Loucy (cell line): ENCODE data around the gene PDLIM4.

Experiments
- H2AFZ ChIP-seq: fragments of 200-600 bp; sonication (generic); 2 replicates; pipeline ENCODE4 v1.6.0; 2016; ENCODE audit warnings: antibody characterized with exemption, mild to moderate bottlenecking, low read length, moderate library complexity
- H3F3A ChIP-seq: fragments of 200-600 bp; 2 replicates; pipeline ENCODE4 v1.6.0; 2016; ENCODE audit warnings: antibody characterized with exemption, low read depth, mild to moderate bottlenecking
- H3K27me3 ChIP-seq: fragments of 200-600 bp; sonication (generic); 2 replicates; pipeline ENCODE4 v1.6.1; 2014; ENCODE audit warnings: low read length, mild to moderate bottlenecking; ENCODE audit not compliant: insufficient read depth, poor library complexity, severe bottlenecking
- H3K36me3 ChIP-seq: fragments of 200-600 bp; sonication (generic); 2 replicates; pipeline ENCODE4 v1.6.1; 2016; ENCODE audit warnings: low read length; ENCODE audit not compliant: insufficient read depth
- H3K4me1 ChIP-seq: fragments of 200-600 bp; sonication (generic); 2 replicates; pipeline ENCODE4 v1.5.1; 2014; ENCODE audit warnings: low read length, mild to moderate bottlenecking; ENCODE audit not compliant: insufficient read depth, poor library complexity, severe bottlenecking
- H3K4me2 ChIP-seq: fragments of 200-600 bp; sonication (generic); 2 replicates; pipeline ENCODE4 v1.6.0; 2014; ENCODE audit warnings: antibody characterized with exemption, low read length, low read depth, mild to moderate bottlenecking; ENCODE audit not compliant: poor library complexity, severe bottlenecking
- H3K4me3 ChIP-seq: fragments of 200-600 bp; sonication (generic); 2 replicates; pipeline ENCODE4 v1.5.1; 2014; ENCODE audit warnings: low read length, mild to moderate bottlenecking, mixed read lengths; ENCODE audit not compliant: poor library complexity, severe bottlenecking
- H3K79me2 ChIP-seq: fragments of 200-600 bp; sonication (generic); 2 replicates; pipeline ENCODE4 v1.6.1; 2014; ENCODE audit warnings: low read length; ENCODE audit not compliant: insufficient read depth
- H3K9ac ChIP-seq: fragments of 200-600 bp; sonication (generic); 2 replicates; pipeline ENCODE4 v1.6.0; 2014; ENCODE audit warnings: mild to moderate bottlenecking, low read depth, low read length, moderate library complexity; ENCODE audit not compliant: poor library complexity, severe bottlenecking
- H3K9me2 ChIP-seq: fragments of 200-600 bp; sonication (generic); replicated peaks from 2 replicates; pipeline ENCODE4 v1.6.1; 2016; ENCODE audit warnings: low read depth, low read length, mixed read lengths
- H3K9me3 ChIP-seq: fragments of 200-600 bp; sonication (generic); 2 replicates; pipeline ENCODE4 v1.6.1; 2014; ENCODE audit warnings: mild to moderate bottlenecking, antibody characterized with exemption, low read length, low read depth; ENCODE audit not compliant: insufficient read depth
- H4K20me1 ChIP-seq: fragments of 200-600 bp; sonication (generic); 2 replicates; pipeline ENCODE4 v1.6.0; 2014; ENCODE audit warnings: antibody characterized with exemption, low read length, mild to moderate bottlenecking; ENCODE audit not compliant: insufficient read depth, poor library complexity, severe bottlenecking
- EZH2phosphoT487 ChIP-seq: fragments of 200-600 bp; IDR thresholded peaks from 2 replicates; pipeline ENCODE4 v1.6.1; 2018; ENCODE audit warnings: antibody characterized with exemption, mild to moderate bottlenecking, moderate library complexity, borderline replicate concordance
- TF ChIP-seq, protein P1 (sequence below): fragments of 200-600 bp; sonication (generic); conservative IDR thresholded peaks from 2 replicates; pipeline ENCODE4 v1.5.1; 2014; ENCODE audit warnings: mild to moderate bottlenecking, antibody characterized with exemption, low read length

Gene PDLIM4

GRCh38 chr5:132250547-132250946 is 6.9 kb upstream of the PDLIM4 start:
- Histone ChIP-seq H3K9ac (no peak overlapping the region), H2AFZ (no peak overlapping the region), H4K20me1 (no peaks in the 10 kb centered on the region), H3K4me3 (no peak overlapping the region), H3K4me1 (no peaks in the 10 kb centered on the region), H3K9me3 (no peaks in the 10 kb centered on the region), H3K36me3 (no peaks in the 10 kb centered on the region), H3K9me2 (no peaks in the 10 kb centered on the region), H3K79me2 (no peaks in the 10 kb centered on the region), H3K4me2 (no peak overlapping the region), H3F3A (no peaks in the 10 kb centered on the region), H3K27me3 (no peaks in the 10 kb centered on the region)
- TF ChIP-seq EZH2phosphoT487: no peak
- TF ChIP-seq, protein P1, sequence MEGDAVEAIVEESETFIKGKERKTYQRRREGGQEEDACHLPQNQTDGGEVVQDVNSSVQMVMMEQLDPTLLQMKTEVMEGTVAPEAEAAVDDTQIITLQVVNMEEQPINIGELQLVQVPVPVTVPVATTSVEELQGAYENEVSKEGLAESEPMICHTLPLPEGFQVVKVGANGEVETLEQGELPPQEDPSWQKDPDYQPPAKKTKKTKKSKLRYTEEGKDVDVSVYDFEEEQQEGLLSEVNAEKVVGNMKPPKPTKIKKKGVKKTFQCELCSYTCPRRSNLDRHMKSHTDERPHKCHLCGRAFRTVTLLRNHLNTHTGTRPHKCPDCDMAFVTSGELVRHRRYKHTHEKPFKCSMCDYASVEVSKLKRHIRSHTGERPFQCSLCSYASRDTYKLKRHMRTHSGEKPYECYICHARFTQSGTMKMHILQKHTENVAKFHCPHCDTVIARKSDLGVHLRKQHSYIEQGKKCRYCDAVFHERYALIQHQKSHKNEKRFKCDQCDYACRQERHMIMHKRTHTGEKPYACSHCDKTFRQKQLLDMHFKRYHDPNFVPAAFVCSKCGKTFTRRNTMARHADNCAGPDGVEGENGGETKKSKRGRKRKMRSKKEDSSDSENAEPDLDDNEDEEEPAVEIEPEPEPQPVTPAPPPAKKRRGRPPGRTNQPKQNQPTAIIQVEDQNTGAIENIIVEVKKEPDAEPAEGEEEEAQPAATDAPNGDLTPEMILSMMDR: no peak

DNA sequence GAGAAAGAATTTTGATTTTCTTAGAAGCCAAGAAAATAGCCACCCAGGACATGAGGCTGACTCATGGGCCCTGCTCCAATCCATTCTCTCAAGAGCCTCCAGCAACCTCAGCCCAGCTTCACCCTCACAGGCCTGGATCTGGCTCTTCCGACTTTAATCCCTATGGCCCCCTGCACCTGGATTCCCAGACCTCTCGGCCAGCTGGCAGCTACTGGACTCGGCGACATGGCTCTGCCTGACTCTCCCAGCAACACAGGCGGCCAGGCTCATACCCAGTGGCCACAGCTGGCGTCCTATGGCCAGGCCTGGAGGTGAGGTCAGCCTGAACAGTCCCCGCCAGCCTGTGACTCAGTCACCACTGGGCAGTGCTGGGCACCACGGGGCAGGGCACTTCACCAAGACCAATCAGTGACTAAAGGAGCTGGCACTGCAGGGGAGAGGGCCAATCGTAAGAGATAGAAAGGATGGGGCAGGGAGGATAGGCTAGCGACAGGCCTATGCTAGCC is 6.2 kb upstream of the PDLIM4 start:
- Histone ChIP-seq H3K27me3 (no peaks in the 10 kb centered on the region), H2AFZ (no peak overlapping the region)

GRCh38 chr5:132253008-132253441 is 4.5 kb upstream of the PDLIM4 start:
- H3K9ac ChIP-seq: no peak overlapping the region
- no peaks in the 10 kb centered on the region for H4K20me1 ChIP-seq

More for the DNA sequence above, 6.2 kb upstream of the PDLIM4 start:
- H3K9me3 ChIP-seq: no peaks in the 10 kb centered on the region
- no peaks in the 10 kb centered on the region for H4K20me1 ChIP-seq
- H3K4me2 ChIP-seq: no peak overlapping the region
- TF ChIP-seq, protein P1: no peak
- no peak for TF ChIP-seq EZH2phosphoT487
- no peaks in the 10 kb centered on the region for H3K9me2 ChIP-seq
- no peak overlapping the region for H3K9ac ChIP-seq
- no peaks in the 10 kb centered on the region for H3K4me1 ChIP-seq
- no peaks in the 10 kb centered on the region for H3K36me3 ChIP-seq
- no peaks in the 10 kb centered on the region for H3F3A ChIP-seq
- no peaks in the 10 kb centered on the region for H3K79me2 ChIP-seq
- H3K4me3 ChIP-seq: no peak overlapping the region

More at GRCh38 chr5:132253008-132253441, 4.5 kb upstream of the PDLIM4 start:
- Histone ChIP-seq H3K4me1 (no peaks in the 10 kb centered on the region), H2AFZ (no peak overlapping the region), H3K27me3 (no peaks in the 10 kb centered on the region), H3K79me2 (no peaks in the 10 kb centered on the region), H3K36me3 (no peaks in the 10 kb centered on the region), H3K4me3 (no peak overlapping the region), H3K9me3 (no peaks in the 10 kb centered on the region), H3K9me2 (no peaks in the 10 kb centered on the region), H3K4me2 (no peak overlapping the region), H3F3A (no peaks in the 10 kb centered on the region)
- TF ChIP-seq EZH2phosphoT487: no peak
- TF ChIP-seq, protein P1: no peak
